Measurements from ENCODE around the gene FILIP1L.

GRCh38 chr3:99864289-99864688 lies 250.0 kb downstream of the FILIP1L start:
- TF ChIP-seq CTCF (IDR thresholded peaks at IDR 0.05) (no peak), POLR2AphosphoS5 (IDR thresholded peaks at IDR 0.05) (no peak)

Data from breast epithelium (tissue), 3 donors.